HG02870 (cell line): Measurements from ENCODE around the gene SLC9A9.
"Not testable (repeated sequence)": the region's sequence is repeated elsewhere in the genome, so short reads cannot be mapped to it uniquely, and the experiment has no call there.

ENCODE experiments used
- ATAC-seq: cut with Tn5 transposase; IDR thresholded peaks from one replicate; pipeline ENCODE4 v1.9.1; 2021; ENCODE audit warnings: mild to moderate bottlenecking, moderate library complexity; ENCODE audit not compliant: unreplicated experiment

The SLC9A9 gene

DNA sequence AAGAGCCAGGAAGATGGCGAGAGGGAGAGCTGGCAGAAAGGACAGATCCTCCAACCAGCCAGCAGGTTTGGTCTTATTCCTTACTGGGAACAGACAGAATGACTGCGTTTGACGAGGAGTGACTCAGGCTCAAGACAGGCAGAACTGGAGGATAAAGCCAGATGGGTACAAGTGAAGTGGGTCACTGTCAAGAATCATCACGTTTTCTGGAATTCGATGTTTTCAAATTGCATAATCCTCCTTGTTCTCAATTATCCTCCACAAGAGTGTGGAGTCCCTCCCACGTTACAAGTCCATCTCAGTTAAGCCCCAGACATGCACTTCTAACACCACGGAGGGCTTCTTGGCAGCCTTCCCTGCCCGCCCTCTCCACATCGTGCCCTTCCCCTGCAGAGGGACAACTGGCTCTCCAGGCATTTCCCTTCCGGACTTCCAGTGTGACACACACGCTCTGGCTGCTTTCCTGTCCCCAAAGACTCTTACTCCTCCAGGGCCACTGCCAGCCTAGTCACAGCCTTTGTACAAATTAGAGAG, 545.6 kb downstream of the SLC9A9 start:
- ATAC-seq = no peak

DNA sequence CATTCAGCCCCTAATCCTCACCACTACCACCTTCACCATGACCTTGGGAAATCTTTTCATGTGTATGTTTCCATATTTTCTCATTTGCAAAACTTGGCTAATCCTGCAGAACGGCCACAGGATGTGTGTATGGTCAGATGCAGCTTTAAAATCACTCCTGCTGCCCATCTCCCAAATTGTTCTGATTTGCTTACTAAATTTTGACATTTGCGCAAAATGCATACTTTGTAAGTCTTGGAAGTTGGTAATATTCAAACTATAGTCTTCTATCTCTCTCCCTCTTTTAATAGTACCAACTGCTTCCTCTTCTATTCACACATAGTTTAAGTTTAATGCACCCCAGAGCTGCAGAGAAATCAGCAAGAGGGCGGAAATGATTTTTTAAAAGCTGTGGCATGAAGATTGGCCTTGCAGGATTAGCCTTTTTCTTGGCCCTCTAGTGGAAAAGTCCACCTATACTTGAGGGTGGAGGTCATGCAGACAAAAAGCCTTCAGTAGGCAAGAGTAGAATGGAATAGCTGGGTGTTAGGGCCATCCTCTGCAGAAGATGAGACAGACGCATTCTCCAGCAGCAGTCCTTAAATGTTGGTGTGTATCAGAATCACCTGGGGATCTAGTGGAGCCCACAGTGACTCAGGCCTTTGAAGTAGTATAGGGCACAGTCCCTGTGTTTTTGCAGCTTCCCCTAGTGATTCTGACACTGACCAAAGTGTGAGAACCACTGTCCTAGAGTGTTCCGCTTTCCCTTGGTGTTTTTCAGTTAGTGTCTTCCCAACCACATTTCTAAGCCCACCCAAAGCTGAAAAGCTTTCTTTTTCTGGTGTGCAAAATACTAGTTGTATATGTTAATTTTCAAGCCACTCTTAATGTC, 547.0 kb downstream of the SLC9A9 start:
- ATAC-seq = no peak

DNA sequence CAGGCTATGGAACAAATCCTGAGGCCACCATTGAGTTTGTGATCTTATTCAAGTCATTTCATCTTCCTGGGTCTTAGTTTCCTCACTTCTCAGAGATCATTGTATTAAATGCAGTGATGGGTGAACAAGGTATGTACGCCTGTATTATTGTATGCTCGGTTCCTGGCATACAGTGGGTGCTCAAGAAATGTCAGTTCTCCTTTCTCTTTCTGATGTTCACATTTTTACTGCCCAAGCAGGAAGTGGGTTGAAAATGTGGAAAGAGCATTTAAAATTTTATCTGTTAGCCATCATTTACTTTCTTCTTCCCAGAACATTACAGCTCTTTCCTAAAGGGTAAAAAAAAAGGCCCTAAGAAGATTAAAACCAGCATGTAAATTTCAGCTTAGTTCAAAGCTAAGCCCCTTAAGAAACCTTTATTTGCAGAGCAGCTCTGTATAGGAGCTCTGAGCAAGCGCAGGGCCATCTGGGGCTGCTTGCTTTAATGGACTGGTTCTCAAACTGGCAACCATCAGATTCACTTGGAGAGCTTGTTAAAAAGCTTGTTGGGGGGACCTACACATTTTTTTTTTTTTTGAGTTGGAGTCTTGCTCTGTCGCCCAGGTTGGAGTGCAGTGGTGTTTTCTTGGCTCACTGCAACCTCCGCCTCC, 549.3 kb downstream of the SLC9A9 start:
- ATAC-seq = peak; percentile 30

- ATAC-seq = no peak
Observed at GRCh38 chr3:143298380-143298779, 549.9 kb downstream of the SLC9A9 start.

DNA sequence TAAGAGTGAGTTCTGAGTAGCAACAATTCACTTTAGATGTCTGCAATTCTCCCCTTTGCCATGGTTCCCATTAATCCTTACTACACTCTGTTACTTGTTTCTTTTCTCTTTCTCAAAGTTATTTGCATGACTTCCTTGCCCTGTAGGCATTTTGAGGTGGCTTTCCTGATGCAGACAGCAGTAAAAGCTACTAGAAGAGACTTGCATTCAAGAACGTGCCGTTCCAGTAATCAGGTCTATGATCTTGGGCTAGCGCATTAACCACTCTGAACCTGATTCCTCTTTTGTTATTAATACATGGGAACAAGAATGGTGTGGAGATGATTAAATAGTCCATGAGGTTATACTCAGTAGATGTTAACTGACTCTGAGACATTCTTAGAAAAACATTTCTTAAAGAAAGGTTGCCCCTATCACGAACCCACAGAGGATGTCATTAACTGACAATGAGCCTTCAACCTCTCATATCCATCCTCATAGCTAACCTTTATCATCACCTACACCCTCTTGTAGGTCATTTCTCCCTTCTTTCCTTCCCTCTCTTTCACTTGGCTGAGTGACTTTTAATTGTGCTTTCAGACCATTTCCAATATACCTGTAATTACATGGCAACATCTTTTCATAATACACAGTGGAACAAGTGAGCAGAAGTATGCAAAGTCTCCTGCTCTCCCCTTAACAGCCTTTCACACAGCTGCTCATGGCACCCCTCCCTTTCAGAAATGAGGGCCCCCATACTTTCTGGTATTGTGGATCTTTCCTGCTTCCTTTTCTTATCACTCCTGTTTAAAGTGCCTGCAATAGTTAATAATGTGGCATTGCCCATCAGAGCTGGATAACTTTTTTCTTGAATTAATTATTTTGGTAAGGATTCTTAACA, 552.8 kb downstream of the SLC9A9 start:
- no peak for ATAC-seq

DNA sequence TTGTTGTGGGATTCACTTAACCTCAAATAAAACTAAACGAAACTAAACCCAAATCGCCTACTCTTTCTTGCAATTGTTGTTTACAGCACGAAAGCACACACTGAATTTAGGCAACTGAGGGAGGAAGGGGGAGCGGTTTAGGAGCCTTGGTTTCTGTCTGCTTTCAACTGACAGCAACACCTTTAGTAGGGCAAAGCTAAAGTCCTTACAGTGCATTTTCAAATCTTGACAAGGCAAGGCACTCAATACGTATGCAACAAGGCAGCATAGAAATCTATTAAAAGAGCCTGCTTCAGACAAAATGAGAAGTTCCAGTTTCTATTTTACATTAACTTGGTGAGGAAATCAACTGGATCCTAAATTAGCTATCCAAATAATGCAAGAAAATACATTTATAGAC, 554.1 kb downstream of the SLC9A9 start:
- no peak for ATAC-seq

DNA sequence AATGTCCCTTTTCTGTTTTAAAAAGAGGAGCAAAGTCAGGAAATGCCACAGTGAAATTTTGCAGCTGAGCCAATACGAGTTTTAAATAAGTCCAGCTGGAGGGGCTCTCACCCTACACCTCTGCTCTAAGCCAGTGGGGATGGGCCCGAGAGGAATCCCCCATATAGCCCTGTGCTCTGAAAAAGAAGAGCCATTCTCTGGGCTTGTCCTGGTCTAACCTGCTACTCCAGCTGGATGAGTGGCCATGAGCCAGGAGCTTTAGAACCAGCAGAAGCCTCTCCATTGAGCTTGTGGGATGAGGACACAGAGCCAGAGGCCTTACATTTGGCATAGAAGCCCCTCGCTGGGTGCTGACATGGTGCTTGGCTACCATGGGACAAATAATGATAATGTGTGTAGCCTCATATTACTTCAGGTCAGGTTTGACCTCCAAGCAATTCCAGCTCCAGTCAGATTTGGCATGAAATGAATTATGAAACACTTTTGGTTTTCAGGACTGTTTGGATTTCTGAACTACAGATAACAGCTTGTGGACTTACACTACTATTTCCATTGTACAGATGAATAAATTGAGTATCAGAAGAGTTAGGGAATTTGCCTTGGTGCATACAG, 556.3 kb downstream of the SLC9A9 start:
- ATAC-seq = no peak

- ATAC-seq = no peak
Observed at GRCh38 chr3:143288944-143289343, 559.3 kb downstream of the SLC9A9 start.

GRCh38 chr3:143287403-143287802, 560.9 kb downstream of the SLC9A9 start:
- no peak for ATAC-seq

DNA sequence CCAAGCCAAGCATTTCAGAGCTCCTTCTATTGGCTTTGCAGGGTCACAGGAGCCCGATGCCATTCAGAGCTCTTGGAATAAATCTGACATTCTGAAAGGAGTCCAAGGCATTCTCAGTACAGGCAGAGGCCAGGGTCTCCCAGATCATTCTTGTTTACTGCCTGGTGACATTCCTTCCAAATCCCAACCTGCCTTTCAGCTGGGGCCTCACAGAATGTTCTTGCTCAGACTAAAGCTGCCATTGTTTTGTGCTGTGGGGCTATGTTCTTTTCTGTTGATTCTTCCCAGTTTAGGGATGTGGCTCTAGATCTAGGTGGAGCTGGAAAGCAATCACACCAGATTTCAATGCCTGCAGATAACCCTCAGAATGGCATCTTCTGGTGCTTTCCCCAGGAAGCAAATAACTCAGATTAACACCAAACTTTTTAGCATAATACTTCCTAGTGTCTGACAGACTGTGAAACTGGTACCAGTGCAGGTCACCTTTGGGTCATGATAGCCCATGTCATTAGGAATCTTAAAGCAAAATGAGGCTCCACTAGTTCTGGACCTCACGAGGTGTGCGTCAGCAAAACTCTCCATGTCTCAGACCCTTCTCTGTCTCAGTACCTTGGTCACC, 561.8 kb downstream of the SLC9A9 start:
- no peak for ATAC-seq

DNA sequence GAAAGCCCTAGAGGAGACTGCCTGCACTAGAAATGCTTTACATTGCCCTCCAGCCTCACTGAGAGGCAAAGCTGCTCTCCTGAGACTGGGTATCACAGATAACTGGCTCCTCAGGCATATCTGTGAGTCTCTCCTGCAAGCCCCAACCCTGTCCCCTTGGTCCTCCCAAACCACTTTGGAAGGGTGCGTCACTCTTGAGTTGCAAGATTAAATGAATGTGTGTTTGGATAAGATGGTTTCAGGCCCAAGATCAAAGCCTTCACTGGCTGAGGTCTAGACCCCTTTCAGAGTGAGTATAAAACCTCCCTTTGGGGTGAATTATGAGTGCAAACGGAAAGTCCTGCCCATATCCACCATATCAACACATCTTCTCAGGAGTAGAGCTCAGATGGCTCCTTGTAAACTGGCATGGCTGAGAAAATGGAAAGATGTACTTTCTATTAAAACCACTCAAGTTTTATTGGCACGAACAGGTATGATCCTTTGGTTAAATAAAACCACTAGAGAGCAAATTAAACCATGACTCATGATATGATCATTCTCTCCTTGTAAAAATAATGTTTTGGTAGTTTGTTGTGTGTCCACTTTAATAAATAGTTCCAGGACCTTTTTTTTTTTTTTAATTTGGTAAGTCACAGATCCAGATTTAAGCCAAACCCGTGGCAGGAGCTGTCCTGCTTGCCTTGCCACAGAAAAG, 564.7 kb downstream of the SLC9A9 start:
- ATAC-seq = no peak

DNA sequence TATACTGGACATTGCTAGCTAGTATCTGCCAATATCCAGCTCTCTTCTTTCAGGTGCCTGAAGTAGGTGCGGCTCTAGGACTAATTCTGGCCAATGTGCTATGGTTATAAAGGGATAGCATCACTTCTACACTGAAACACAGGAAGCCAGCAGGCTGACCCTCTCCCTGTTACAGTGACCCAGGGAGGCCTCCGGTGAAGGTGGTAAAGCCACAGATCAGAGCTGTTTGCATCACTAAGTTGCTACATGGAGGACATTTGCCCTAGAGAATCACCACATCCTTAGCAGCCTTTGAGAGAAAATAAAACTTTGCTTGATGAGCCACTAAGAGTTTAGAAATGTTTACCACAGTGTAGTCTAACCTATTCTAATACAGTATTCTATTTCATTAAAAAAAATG, 567.3 kb downstream of the SLC9A9 start:
- ATAC-seq = no peak

DNA sequence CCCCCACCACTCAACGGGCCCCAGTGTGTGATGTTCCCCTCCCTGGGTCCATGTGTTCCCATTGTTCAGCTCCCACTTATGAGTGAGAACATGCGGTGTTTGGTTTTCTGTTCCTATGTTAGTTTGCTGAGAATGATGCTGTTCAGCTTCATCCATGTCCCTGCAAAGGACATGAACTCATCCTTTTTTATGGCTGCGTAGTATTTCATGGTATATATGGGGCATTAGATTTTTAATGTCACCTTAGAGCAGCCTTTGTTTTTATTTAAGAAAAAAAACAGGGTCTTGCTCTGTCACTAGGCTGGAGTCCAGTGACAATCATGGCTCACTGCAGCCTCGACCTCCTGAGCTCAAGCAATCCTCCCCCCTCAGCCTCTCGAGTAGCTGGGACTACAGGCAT, 568.7 kb downstream of the SLC9A9 start:
- ATAC-seq = not testable (repeated sequence)

- ATAC-seq = no peak
Observed at GRCh38 chr3:143278721-143279120, 569.5 kb downstream of the SLC9A9 start.

- no peak for ATAC-seq
Observed at GRCh38 chr3:143277531-143277930, 570.7 kb downstream of the SLC9A9 start.

DNA sequence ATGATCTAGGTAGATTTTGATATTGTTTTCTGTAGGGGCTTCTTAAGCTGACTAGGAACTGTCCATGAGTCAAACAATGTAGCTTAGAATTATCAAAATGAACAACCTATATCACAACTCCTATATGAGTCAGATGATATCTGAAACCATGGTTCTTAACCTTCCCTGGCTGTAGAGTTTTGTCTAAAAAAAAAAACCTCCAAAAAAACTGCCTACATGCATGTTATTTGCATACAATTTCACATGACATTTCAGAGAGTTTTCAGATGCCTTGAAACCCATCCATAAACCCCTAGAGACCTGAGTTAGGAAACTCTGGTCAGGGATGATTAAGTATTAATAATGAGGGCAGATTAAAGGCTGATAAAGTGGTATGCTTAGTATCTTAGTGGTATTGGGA, 571.7 kb downstream of the SLC9A9 start:
- ATAC-seq = peak; percentile 94

DNA sequence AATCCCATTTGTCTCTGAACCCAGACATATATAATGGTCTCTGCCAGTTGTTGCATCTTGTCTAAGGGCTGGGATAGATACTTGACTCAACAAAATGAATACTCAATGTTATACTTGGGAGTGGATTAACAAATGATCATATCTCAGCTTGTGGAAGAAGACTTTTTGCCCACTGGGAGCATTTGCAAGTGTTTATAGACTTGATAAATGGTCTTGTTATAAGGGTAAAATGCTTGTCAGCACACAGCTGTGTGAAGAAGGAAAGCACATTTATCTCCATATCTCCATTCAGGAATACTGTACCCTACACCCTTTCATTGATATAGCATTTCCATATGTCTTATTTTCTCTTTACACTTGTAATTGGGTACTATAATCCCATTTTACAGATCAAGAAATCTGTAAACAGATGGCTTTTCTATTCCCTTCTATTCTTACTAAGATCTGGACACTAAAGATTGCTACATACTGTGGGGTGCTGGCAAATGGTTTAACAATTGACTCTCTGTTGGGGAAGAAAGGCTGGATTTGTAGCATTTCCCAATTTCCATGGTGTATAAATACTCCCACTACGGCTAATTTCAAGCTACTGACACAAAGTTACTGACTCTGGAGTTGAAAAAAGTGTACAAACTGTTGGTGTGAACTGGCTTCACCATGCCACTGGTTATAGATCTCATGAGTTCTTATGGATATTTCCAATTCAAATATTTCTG, 574.1 kb downstream of the SLC9A9 start:
- ATAC-seq = no peak

GRCh38 chr3:143271136-143271535, 577.1 kb downstream of the SLC9A9 start:
- no peak for ATAC-seq

- ATAC-seq = no peak
Observed at GRCh38 chr3:143269741-143270140, 578.5 kb downstream of the SLC9A9 start.
